ENCODE results near the gene LRBA.

LRBA gene

DNA sequence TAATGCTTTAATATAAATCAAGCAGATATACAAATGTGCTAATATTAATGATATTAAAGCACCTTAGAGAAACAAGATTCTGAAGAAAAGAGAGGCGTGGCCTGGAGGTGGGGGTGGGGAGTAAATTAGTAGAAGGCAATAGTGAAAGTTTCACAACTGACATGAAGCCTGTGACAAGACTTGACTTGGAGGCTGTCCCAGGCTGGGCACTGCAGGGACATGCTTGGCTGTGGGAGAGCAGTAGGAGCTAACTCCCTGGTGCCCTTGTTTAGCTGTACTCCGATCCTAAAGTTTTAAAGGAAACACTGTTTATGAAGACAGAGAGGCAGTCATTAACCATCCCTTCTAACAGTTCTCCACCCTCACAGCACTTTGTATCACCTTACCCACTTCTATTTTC is 672.1 kb downstream of the LRBA start:
- no peak for DNase-seq

DNA sequence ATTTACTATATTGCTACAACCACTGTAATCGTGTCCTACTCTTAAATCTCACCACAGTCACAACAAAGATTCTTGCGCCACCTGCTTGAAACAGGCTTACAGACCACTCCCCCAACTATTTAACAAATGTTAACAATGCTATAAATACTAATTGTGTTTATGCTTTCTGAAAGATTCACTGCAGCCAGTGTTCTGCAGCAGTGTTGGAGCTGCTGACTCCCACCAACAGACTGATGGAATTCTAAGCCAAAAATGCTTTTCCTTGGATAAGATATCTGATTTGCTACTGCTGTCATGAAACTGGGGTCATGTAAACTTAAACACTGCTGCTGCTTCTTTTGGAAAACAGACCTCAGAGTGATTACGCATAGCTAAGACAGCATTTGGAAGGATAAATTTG is 677.4 kb downstream of the LRBA start:
- DNase-seq: no peak

DNA sequence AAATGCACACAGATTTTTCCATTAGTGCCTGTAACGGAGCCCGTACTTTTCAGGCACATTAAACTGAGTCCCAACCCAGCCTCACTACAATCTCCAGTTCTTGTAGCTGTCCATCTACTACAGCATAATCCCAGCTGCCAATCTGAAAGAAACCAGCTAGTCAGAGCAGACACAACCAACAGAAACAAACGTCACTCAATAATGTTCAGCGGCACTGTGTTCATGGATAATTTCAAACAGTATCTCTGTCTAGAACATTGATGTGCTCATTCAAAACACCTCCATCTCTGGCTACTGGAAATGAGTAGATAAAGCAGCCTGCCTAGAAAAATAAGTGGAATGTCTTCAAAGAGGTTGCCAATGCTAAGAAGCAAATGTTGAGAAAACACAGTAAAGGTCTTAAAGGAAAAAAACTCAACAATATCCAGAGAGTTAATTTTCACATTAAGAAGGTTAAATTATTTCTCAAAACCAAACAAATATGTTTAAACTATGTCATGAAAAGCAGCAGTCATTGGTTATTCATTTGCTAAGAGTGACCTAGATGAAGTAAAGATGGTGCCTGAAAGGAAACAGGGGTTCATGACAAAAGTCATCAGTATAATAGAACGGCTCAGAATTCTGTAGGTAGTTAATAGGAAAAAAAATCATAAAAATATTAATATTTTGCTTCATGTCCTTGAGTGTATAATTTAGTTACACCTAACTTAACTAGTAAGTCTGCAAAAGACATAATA is 678.2 kb downstream of the LRBA start:
- no peak for DNase-seq

DNA sequence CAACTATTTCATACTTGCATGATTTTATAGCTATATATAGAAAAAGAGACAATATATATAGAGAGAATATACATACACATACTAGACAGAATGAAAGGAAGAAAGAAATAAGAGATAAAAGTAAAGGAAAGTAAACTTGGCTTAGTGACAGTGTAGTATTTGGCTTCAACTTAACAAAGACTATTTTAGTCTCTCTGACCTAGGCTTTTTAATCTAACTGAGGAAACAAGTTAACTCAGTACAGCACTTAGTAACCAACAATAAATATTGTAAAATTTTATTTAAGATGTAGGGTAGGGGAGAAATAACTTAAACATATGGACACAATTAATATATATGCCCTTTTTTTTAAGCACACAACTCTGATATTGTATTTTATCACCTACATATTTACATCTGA is 682.1 kb downstream of the LRBA start:
- DNase-seq: no peak

DNA sequence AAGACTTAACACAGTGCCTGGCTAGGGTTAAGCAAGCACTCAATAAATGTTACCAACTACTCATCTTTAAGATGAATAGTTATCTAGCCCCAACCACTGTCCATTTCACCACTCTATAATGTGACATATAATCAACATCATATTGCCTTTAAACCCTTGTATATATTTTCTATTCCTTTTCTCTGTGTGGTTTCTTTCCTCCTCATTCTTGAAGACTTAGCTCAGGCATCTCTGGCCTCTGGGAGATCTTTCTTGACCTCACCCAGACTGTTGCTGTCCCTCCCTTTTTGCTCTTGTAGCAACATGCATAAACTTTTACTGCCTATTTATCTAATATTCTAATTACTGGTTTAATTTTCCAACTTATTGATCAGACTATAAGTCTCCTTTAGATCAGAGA is 683.0 kb downstream of the LRBA start:
- DNase-seq: no peak

DNA sequence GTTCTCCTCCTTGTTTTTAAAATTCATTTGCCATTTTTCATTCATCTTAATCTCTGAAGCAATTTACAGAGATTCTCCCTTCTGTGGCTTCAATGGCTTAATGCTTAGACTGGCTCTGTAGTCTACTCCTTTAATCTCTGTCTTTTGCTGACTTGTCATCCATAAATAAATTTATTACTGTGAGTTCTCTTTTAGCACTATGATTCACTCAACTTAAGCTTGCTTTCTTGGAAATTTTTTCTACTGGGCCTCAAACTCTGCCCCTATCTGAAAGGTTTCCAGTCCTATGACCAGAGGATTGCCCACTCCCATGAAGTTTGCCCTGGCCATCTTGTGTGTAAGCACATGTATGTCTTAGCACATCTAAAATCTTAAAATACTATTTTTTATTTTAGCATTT is 685.7 kb downstream of the LRBA start:
- DNase-seq: no peak

DNA sequence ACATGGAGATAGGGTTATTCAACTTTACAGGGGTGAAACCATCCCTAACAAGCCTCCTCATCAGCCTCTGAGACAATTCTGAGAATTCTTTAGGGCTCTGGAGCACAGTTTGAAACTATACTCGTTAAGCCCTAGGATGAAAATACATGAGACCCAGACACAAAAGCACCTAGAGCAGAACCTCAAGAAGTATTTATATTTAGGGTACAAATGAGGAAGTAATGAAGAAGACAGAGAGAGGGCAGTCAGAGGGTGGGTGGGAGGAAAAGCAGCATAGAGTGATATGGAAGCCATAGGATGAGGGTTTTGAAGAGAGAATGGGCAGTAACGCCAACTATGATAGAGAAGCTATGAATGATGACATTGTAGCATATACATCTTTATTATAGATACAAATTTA is 686.6 kb downstream of the LRBA start:
- DNase-seq: no peak

DNA sequence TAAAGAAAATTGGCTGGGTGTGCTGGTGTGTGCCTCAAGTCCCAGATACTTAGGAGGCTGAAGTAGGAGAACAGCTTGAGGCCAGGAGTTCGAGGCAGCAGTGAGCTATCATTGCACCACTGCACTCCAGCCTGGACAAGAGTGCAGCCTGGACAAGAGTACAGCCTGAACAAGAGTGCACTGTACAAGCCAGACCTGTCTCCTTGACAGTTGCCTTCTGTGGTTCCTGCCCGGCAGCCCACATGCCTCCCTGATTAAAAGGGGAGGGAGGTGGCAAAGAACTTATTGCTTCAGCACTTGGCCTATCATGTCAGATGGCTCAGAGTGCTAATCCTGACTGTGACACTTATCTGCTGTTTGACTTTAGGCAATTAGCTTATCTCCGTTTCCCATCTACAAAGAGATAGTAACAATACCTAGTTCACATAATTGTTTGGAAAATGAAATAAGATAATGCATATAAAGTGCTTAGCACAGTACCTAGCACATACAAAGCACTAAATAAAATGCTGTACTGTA is 687.8 kb downstream of the LRBA start:
- DNase-seq: no peak

DNA sequence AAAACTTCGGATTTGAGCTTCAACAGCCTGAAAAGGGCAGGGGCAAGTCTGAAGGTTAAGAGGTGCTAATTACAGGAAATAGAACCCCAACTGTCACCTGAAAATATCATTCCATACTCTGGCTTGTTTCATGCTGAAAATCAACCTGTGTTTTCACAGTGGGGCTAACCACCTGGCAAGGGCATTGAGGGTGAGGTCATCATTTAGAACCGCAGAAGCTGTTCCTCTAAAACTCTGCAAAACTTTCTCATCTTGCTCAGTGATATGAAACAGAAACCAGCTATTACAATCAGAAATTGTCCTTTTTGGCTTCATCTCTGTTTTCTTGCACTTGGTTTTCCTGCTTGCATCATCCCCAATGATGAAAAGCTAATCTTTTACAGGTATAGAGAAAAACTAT is 689.2 kb downstream of the LRBA start:
- no peak for DNase-seq

DNA sequence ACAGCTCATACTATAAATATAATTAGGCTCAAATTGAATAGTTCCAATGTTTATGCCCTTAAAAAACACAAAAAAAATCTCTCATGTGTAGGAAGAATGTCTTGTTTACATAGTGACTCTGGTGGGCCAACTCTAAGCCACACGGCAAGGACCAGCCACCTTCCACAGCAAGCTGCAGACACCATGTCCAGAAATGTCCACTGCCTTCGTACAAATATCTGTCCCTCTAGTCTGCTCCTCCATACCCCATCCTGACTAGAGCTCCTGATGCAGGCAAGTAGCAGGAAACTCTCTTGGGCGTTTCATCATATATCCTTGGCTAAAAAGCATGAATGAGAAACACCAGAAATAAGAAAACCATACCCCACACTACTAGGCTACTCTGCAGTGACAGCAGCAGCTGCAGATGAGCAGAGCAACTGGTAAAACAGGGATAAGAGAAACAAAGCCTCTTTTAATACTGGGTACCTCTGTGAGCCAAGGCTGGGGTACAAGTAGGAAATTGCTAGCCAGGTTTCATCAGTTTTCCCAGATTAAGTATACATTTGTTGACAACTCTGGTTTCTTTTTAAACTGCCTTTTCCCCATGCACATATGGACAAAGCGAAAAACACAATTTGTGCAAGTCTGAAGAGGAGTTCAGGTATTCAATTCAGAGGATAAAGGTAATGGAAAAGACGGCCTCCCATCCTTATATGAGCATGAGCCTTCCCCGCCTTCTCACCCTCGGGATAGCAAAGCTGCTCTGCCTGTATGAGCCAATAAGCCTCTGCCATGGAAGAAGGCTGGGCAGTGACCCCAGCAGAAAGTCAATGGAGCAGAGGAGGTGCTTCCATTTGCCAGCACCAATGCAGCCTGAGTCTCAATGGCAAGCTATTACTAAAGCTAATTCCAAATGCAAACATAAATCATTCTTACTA is 691.4 kb downstream of the LRBA start:
- no peak for DNase-seq

DNA sequence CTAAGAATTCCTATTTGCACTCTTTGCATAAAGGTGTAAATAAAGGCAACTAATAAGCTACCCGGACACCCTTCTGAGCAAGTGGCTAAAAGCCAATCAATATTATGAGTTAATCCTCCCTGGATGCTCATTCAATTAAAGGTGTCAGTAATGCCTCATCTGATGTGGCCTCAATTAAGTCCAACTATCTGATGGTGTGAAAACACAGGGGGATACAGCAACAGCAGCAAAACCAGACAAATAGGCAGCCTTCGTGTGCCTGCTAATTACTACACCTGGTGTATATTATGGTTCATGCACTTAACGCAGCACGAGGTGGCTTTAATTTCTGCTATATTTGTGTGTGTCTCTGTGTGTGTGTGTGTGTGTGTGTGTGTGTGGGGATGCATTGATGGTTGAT is 692.4 kb downstream of the LRBA start:
- DNase-seq: no peak

DNA sequence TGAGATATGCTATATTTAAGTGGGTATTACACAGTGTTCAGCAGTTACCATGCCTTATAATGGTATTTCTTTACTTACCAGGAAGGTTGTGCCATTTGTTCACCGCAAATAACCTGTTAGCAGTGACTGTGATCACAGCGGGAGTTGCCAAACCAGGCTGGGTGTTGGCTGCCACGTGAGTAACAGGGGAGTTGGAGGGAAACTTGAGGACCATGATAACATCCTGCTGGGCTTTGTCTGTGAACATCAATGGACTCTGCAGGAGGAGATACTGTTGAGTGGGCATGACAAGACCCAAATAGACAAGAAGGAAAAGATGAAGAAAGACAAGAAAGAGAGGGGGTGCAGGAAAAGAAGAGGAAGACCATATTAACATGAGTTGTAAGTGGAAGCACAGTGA is 694.0 kb downstream of the LRBA start:
- DNase-seq: no peak

DNA sequence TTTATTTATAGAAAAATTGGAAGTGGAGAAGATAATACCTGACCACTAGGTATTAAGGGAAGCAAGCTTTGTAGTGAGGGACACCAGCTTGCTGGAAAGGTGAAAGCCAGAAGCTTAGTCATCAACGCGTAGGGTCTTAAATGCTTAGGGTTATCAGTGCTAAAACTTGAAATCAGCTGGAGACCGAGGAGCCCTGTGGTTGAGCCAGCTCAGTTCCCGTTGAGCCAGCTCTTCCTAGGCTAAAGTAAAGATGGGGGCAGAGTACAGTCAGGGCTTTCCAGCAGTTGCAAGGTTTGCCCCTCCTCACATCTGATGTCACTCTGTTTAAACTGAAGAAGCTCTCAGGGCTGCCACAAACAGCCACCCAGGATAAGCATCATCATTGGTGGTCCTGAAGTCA is 696.1 kb downstream of the LRBA start:
- DNase-seq: no peak

DNA sequence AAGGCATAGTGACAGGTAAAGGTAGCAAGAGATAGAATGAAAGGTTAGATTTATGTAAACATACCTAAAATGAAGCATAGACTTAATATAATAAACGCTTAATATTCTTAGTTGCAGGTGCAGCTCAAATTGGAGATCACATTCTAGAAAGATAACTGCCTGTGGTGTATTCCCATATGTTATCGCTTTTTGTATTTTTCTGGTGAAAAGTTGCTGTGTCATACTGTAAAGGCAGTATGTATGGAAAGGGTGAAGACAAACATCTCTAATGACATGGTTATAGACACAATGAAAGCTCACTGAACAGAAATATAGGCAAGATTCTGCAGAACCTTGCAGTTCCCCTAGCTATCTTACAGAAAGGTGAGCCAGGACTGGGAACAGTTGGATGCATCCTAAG is 696.6 kb downstream of the LRBA start:
- DNase-seq: no peak

DNA sequence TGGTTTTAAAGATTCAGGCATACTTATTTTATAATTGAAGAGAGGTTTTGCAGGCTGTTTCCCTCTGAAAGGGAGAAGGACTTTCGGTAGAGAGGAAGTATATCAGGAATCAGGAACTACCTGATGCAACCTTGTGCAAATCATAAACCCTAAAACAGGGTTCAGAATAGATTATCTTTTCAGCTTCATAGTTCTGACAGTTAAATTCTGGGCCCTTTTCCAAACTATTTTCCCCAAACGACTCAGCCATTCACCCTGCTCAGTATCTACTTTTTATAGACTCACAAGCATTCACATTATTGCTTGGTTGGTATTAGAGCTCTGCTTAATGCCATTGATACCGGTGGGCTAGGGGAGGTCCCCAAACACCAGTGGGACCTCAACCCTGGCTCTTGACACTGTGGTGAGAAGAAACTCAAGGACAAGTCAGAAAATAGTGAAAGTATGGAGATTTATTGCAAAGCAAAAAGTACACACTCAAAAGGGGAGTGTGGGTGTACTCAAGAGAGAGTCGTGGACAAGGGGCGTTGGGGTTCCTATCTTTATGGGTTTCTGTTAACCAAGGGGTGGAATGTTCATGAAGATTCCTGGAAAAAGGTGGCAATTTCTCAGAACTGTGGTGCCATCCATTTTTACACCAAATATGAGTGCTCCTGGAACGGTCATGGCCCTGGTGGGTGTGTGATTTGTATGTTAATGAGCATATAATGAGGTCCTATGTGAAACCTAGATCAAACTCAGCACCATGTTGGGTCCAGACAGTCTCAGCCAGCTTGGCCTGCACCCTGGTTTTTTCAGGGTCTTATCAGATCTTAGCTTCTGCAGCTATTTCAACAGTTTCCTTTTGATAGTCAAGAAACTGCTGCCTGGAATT is 698.5 kb downstream of the LRBA start:
- DNase-seq: no peak

DNA sequence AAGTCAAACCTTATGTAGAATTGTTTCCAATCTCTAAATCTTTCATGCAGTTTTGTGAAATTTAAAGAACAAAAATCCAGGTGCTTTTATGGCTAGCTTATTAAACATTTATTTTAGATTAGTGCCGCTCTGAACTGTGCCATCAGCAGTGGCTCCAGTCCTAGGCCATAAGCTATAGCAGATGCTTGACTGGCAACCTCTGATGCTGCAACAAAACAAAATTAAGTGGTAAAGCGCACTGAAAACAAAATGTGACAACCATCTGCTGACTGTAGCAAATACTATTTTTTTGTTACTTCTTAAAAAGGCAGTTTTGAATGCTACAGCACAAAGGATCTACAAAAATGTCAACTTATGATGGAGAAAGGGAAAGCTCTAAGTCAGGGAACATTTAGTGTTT is 699.4 kb downstream of the LRBA start:
- no peak for DNase-seq

DNA sequence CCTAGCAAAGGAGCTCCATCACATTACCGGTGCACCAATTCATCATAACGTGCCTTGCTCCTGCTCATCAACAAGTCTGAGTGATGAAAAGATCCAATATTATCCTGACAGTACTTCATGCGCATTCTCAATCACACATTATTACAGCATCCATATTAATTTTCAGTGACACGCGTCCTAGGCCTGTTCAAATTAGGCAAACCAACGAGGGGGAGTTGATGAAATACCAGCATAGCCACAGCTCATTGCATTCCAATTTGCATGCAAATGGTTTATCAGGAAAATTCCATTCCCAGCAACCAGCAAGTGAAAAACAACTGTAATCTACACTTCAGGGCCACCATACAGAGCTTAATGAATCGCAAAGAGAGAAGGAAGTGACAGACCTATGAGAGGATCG is 699.9 kb downstream of the LRBA start:
- DNase-seq: no peak

DNA sequence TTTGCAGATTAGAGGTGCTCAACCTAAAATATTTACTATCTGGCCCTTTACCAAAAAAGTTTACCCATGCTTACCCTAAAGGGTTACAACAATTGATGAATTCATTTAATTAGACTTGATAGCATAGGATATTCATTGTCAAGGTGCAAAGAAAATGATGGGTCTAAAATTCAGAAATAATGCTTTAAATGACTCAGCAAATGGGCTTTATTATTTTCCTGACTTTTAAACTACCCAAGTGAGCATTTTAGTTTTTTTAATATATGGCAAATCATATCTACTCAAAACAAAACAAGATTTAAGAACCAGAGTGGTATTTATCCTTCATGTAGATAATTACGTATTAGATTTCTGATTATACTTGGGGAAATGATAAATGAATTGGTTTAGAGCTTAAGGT is 701.1 kb downstream of the LRBA start:
- no peak for DNase-seq

DNA sequence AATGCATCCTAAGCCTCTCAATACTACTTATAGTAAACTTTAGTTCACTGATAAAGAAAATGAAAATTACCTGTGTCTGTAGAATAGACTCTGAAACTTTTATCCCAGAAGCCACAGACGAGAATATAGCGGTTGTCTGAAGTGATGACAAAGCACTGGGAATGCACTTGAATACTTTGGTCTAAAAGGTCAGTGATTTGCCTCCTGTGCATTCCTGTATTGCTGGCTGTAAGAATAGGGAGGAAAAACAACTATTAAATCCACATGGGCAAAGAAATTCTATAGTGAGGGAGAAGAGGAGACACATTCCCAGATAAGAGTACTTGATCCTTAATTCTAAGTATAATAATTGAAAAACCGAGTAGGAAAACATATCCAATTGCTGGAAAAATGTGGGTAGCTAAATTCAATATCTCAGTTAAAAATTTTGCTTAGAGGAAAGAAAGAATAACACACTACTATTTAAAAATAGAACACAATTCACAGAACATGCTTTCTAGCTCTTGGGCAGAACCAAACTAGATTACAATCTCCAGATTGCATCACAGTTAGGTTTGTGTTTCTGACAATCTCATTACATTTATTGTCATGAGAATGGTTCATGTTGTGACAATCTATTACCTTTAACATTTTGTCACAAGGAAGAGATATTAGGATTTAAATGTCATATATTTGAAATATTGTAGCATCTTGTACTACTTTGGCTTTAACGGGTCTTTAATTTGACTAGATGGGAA is 704.8 kb downstream of the LRBA start:
- no peak for DNase-seq

DNA sequence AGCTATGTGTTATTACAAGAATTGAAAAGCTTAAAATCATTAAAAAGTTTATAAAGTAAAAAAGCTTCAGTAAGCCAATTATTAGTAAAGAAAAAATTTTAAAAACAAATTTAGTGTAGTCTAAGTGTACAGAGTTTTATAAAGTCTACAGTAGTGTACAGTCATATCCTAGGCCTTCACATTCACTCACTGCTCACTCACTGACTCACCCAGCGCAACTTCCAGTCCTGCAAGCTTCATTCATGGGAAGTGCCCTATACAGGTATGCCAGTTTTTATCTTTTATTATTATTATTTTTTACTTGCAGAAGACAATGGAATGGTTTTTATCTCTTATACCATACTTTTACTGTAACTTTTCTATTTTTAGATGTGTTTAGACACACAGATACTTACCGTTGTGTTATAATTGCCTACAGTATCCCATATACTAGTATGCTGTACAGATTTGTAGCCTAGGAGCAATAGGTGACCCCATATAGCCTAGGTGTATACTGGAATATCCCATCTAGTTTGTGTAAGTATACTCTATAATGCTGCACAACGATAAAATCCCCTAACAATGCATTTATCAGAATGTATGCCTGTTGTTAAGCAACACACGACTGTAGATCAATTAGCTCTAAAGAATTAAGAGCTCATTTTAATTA is 706.1 kb downstream of the LRBA start:
- no peak for DNase-seq

DNA sequence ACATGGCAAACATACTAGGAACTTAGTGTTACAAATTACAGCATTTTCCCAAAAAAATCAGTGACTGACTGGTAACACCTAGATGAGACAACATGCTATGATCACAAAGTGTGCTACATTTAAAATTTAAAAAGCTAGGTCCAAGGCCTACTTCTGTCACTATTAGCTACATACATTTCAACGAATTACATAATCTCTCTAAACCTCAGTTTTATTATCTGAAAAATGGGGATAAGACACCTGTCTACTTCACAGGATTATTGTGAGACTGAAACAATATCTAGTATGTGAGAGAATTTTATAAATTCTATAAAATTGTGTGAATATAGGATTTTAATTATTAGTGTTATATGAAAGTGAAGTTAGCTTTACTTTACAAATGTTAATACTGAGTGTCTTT is 708.4 kb downstream of the LRBA start:
- DNase-seq: no peak

DNA sequence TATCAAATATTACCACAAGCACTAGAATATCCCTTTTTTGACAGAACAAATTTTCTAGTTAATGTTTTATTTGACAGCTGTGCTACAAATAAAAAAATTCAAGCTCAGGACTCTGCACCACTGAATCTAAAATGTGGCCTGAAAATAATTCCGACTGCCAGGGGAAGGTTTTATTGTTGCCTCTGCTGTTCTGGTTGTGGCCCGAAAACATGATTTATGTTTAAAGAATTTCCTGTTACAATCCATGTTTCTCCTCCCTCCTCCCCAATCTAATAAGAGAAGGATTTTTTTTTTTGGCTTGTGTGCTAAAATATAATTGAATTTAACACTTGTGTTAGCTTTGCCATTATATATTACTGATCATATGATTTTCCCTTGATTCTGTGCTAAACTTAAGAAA is 709.1 kb downstream of the LRBA start:
- DNase-seq: no peak
